Neural crest cell (in vitro differentiated cells): ENCODE results near the gene RASGRP3. TPM values are rescaled to one million over a fixed set of nuclear protein-coding genes. Genes with fewer than 3 reads are reported as not detected.

Experiments used
- DNase-seq: peaks from one replicate; pipeline ENCODE4 v3.0.0; 2021; ENCODE audit warnings: low read depth, mixed read lengths, low spot score
- H3K27ac Mint-ChIP-seq: one replicate; pipeline ENCODE4 v1.8.0; 2021; ENCODE audit warnings: mild to moderate bottlenecking, mixed read lengths; ENCODE audit not compliant: unreplicated experiment
- H3K27me3 Mint-ChIP-seq: 2 replicates; pipeline ENCODE4 v1.8.0; 2021; ENCODE audit warnings: low read depth, mild to moderate bottlenecking, mixed read lengths
- H3K36me3 Mint-ChIP-seq: 2 replicates; pipeline ENCODE4 v1.8.0; 2021; ENCODE audit warnings: low read depth, mild to moderate bottlenecking, mixed read lengths
- H3K4me1 Mint-ChIP-seq: 2 replicates; pipeline ENCODE4 v1.8.0; 2021; ENCODE audit warnings: mixed read lengths
- H3K4me3 Mint-ChIP-seq: one replicate; pipeline ENCODE4 v1.8.0; 2021; ENCODE audit warnings: mild to moderate bottlenecking, mixed read lengths
- H3K9me3 Mint-ChIP-seq: 2 replicates; pipeline ENCODE4 v1.8.0; 2021; ENCODE audit warnings: mixed read lengths
- CTCF ChIP-seq: fragments of 200-600 bp; sonication (generic); conservative IDR thresholded peaks from 2 replicates; pipeline ENCODE4 v1.5.0; 2021; ENCODE audit warnings: antibody characterized with exemption, mild to moderate bottlenecking
- total RNA-seq: library from RNA; stranded (reverse); gene quantifications from 2 replicates; pipeline ENCODE4 v1.2.1, GENCODE V29; 2021

The RASGRP3 gene
- total RNA-seq, 1 donor from 2014 or later = 0.07 TPM

- H3K27me3 Mint-ChIP-seq = no peaks in the 10 kb centered on the region
- no peak for TF ChIP-seq CTCF
Observed at GRCh38 chr2:33518929-33519328, 42.5 kb downstream of the RASGRP3 start.

DNA sequence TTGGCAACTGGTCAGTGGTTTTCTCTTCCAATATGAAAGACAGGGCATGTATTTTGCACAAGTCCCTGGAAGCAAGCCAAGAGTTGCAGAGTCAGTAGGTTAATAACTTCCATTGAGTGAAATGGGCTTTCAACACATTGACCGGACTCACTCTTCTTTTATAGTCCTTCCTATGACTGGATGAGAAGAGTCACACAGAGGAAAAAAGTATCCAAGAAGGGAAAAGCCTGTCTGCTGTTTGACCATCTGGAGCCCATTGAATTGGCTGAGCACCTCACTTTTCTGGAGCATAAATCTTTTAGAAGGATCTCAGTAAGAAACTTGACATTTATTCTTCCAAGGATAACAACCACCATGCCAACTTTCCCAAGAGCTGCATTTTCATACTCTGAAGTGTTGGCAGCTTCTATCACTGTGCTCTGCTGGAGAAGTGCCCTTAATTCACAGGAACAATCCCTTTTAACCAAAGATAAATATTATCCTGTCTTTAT is 45.4 kb downstream of the RASGRP3 start:
- H3K36me3 Mint-ChIP-seq = no peaks in the 10 kb centered on the region
- no peak for TF ChIP-seq CTCF
- H3K27me3 Mint-ChIP-seq = no peaks in the 10 kb centered on the region
- H3K4me3 Mint-ChIP-seq = no peak overlapping the region
- H3K4me1 Mint-ChIP-seq = peaks cover 5% of the 10 kb centered on the region
- H3K9me3 Mint-ChIP-seq = peaks cover 2% of the 10 kb centered on the region
- H3K27ac Mint-ChIP-seq = no peak overlapping the region
- no peak for DNase-seq

More at GRCh38 chr2:33518929-33519328, 42.5 kb downstream of the RASGRP3 start:
- no peaks in the 10 kb centered on the region for H3K36me3 Mint-ChIP-seq
- peaks cover 5% of the 10 kb centered on the region for H3K4me1 Mint-ChIP-seq
- H3K4me3 Mint-ChIP-seq = no peak overlapping the region
- no peak for DNase-seq
- H3K27ac Mint-ChIP-seq = no peak overlapping the region
- peaks cover 2% of the 10 kb centered on the region for H3K9me3 Mint-ChIP-seq

DNA sequence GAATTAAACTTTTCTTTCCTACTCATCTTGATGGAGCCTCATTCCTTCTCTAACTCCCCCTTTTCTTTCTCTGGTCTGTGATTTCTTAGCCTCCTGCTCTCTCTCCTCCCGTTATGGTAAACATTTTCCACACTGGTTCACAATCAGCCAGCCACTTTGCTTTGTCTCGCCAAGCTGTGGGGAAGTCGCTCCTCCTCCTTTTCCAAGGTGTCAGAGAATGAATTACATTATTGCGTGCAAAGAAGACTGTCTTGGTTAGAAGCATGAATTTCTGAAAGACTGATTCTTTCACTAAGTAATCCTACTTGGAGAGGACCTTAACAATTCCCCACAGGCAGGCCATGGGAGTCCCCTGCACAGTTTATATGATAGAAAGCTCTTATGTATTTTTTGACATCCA is 46.1 kb downstream of the RASGRP3 start:
- H3K4me1 Mint-ChIP-seq = peaks cover 5% of the 10 kb centered on the region
- no peak for TF ChIP-seq CTCF
- no peak overlapping the region for H3K27ac Mint-ChIP-seq
- H3K36me3 Mint-ChIP-seq = no peaks in the 10 kb centered on the region
- no peaks in the 10 kb centered on the region for H3K27me3 Mint-ChIP-seq
- no peak overlapping the region for H3K4me3 Mint-ChIP-seq
- no peak for DNase-seq
- H3K9me3 Mint-ChIP-seq = no peaks in the 10 kb centered on the region

GRCh38 chr2:33525666-33526065 is 49.2 kb downstream of the RASGRP3 start:
- TF ChIP-seq CTCF = no peak
- H3K4me3 Mint-ChIP-seq = no peak overlapping the region
- H3K27me3 Mint-ChIP-seq = no peaks in the 10 kb centered on the region
- H3K36me3 Mint-ChIP-seq = no peaks in the 10 kb centered on the region
- peaks cover 5% of the 10 kb centered on the region for H3K4me1 Mint-ChIP-seq
- no peak overlapping the region for H3K27ac Mint-ChIP-seq
- DNase-seq = no peak
- H3K9me3 Mint-ChIP-seq = no peaks in the 10 kb centered on the region

- Mint-ChIP-seq H3K27me3 (no peaks in the 10 kb centered on the region), H3K36me3 (no peaks in the 10 kb centered on the region), H3K27ac (no peak overlapping the region), H3K4me1 (peaks cover 5% of the 10 kb centered on the region), H3K4me3 (no peak overlapping the region), H3K9me3 (no peaks in the 10 kb centered on the region)
- no peak for TF ChIP-seq CTCF
- DNase-seq = no peak
Observed at GRCh38 chr2:33526132-33526531, 49.7 kb downstream of the RASGRP3 start.

DNA sequence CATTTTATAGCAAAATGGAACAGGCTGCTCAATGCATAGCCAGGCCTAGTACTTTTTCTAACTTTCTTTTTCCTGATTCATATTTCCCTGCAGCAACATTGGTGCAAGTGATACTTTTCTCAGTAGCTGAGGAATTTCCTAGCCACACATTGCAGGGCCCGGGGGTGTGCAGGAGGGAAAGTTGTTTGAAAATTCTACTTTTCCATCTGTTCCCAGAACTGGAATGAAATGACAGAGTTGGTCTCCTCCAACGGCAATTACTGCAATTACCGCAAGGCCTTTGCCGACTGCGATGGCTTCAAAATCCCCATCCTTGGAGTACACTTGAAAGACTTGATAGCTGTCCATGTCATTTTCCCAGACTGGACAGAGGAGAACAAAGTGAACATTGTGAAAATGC is 50.5 kb downstream of the RASGRP3 start:
- no peaks in the 10 kb centered on the region for H3K9me3 Mint-ChIP-seq

More for the DNA sequence above, 50.5 kb downstream of the RASGRP3 start:
- no peak for TF ChIP-seq CTCF
- Mint-ChIP-seq H3K4me1 (peaks cover 5% of the 10 kb centered on the region), H3K36me3 (no peaks in the 10 kb centered on the region), H3K4me3 (no peak overlapping the region), H3K27me3 (no peaks in the 10 kb centered on the region), H3K27ac (no peak overlapping the region)
- no peak for DNase-seq
